HFF-Myc (cell line): ENCODE results near the gene IL22.

Experiments used
- DNase-seq: peaks from one replicate; pipeline ENCODE4 v3.0.0-alpha.2; 2011; ENCODE audit warnings: low read depth; ENCODE audit errors: extremely low read depth
- H3K4me3 ChIP-seq: replicated peaks from 2 replicates; pipeline ENCODE4 v1.5.1; 2011; ENCODE audit warnings: low read depth, mild to moderate bottlenecking, control low read depth, low read length
- TF ChIP-seq, protein P1 (sequence below): IDR thresholded peaks from 2 replicates; pipeline ENCODE4 v1.5.1; 2012; ENCODE audit warnings: mild to moderate bottlenecking, low read depth, low read length, control low read depth; ENCODE audit errors: missing control alignments

IL22 gene

DNA sequence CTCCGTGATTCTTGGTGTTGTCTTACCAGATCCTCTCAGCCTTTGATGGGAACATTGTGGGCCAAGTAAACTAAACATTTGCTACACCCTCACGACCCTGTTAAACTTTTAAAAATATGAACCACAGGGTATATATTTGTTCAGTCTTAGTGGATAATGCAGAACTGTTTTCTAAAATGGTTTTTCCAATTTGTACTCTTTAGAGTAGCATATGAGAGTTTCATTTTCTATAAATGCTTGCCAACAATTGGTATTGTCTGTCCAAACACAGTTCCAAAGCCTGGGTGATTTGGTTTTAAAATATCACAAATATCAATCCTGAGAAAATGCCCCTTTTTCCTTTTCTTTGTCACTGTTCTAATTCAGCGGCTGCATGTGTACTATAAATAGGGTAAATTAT, 6.7 kb upstream of the IL22 start:
- TF ChIP-seq, protein P1, sequence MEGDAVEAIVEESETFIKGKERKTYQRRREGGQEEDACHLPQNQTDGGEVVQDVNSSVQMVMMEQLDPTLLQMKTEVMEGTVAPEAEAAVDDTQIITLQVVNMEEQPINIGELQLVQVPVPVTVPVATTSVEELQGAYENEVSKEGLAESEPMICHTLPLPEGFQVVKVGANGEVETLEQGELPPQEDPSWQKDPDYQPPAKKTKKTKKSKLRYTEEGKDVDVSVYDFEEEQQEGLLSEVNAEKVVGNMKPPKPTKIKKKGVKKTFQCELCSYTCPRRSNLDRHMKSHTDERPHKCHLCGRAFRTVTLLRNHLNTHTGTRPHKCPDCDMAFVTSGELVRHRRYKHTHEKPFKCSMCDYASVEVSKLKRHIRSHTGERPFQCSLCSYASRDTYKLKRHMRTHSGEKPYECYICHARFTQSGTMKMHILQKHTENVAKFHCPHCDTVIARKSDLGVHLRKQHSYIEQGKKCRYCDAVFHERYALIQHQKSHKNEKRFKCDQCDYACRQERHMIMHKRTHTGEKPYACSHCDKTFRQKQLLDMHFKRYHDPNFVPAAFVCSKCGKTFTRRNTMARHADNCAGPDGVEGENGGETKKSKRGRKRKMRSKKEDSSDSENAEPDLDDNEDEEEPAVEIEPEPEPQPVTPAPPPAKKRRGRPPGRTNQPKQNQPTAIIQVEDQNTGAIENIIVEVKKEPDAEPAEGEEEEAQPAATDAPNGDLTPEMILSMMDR, result no peak
- no peak for DNase-seq
- no peak overlapping the region for H3K4me3 ChIP-seq

DNA sequence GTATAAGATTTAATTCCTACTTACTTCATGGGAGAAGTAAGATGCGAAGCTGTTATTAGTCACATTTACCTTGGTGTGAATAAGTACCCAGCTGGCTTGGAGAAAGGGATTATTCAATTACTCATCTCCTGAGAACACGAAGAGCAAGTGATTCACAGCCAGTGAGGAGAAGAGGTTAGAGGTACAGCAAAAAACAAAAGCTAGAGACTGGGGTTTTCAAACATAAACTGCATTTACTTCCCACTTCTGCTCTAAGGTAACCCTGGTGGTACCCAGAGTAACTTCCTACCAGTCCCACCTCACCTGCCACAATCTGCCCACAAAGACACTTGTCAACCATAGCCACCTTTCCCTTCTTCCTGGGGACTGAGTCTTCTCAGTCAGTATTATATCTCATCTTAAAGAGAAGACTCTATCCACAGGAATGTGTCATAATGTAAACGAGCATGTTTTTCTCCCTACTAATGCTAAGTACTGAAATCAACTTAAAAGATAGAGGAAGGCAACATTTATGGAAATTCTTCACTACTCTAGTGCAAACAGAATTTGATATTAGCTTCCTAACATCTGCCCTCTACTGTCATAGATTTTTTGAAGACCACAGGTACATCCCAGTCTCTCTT, 6.0 kb upstream of the IL22 start:
- no peak for DNase-seq
- no peak overlapping the region for H3K4me3 ChIP-seq
- TF ChIP-seq, protein P1, result no peak

DNA sequence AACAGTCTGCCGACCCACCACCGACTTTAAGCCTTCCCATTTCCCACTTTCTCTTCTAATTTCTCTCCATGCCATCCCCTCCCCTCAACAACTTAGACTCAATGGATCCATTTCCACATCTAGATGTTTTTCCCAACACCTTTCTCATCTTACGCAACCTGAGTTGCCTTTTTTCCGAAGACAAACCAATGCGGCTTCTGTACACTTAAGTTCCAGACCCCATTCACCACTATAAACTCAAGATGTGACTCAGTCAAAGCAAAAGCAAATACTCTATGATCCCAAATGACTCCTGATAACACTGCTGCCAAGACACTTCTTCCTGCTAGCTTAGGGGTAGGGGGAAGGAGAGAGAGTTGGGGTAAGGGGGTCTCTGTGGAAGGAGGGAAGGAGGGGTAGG, 1.3 kb downstream of the IL22 start:
- TF ChIP-seq, protein P1, result no peak
- no peak for DNase-seq
- no peak overlapping the region for H3K4me3 ChIP-seq

DNA sequence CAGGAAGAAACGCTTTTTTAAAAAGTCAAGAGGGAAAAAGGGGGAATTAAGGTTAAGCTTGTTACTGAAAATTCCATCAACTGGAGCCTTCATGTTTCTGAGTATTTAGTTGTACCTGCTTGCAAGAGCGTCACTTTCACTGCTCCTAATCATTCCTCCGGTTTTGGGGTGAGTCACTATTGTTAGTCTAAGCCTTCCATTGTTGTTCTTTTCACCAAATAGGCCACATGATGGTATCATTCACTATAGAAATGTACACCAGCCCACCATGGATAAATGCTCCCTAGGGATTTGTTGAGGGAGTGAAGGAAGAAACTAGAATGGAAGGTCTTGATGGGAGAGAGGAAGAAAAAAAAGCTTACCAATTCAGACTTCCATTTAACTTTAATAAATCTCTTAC, 3.0 kb downstream of the IL22 start:
- no peak for DNase-seq
- TF ChIP-seq, protein P1, result no peak
- no peak overlapping the region for H3K4me3 ChIP-seq

DNA sequence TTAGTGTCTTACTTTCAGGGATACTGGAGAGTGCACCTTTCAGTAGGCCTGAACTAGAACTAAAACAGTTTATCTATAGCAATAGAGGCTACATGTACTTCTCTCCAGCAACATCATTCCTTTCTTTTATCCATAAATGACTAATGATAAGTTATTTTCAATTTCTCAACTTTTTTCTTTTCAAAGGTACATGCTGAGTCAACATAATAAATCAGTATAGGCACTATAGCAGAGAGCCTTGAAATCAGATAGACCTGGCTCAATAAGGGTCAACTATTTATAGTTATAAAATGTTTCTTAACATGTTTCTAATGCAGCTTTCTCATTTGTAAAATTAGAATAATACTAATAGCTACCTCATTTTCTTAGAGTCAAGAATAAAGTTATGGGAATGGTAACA, 5.6 kb downstream of the IL22 start:
- no peak overlapping the region for H3K4me3 ChIP-seq

DNA sequence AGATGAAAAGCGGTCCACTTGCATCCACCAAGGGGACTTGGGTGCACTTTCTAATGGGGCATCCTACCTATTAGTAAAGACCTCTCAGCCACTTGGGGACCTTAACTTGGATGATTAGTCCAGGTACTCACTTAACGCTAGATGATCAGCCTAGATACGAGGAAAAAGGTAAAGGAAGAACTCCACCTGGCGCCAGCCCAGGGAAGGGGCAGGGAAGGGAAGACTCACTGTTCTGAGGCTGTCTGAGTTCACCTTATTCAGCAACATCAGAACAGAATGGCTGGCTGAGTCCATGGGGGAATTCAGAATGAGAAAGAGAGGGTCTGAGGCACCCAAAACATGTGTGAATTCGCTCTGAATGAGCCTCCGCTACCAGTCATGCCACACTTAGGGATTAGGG, 7.1 kb downstream of the IL22 start:
- H3K4me3 ChIP-seq, result no peak overlapping the region
- DNase-seq, result no peak
- TF ChIP-seq, protein P1, result no peak

More for the DNA sequence above, 5.6 kb downstream of the IL22 start:
- DNase-seq, result no peak
- TF ChIP-seq, protein P1, result no peak
